Cardiac muscle cell (in vitro differentiated cells and primary cell): ENCODE data around the gene NIPAL1. TPM values are rescaled to one million over a fixed set of nuclear protein-coding genes. Genes with fewer than 3 reads are reported as not detected.

Source experiments
- DNase-seq, 2 donors: peaks; one replicate each; pipeline versions ENCODE4 v3.0.0 to v3.0.0-alpha.2; 2010 to 2017; ENCODE audit warnings: low read depth in 1 of 2, low spot score in 1 of 2
- H3K27ac ChIP-seq: fragments of 200-600 bp; sonication (generic); 2 replicates; pipeline ENCODE4 v1.5.1; 2016
- H3K27me3 ChIP-seq: fragments of 200-600 bp; sonication (generic); 2 replicates; pipeline ENCODE4 v1.6.0; 2016; ENCODE audit warnings: control low read depth
- H3K36me3 ChIP-seq: fragments of 200-600 bp; sonication (generic); 2 replicates; pipeline ENCODE4 v1.5.1; 2016; ENCODE audit warnings: control low read depth
- H3K4me1 ChIP-seq: fragments of 200-600 bp; sonication (generic); 2 replicates; pipeline ENCODE4 v1.8.1; 2017; ENCODE audit warnings: low read depth, mild to moderate bottlenecking, mixed run types
- H3K4me3 ChIP-seq: fragments of 200-600 bp; sonication (generic); 2 replicates; pipeline ENCODE4 v1.5.1; 2016; ENCODE audit warnings: mild to moderate bottlenecking
- H3K9me3 ChIP-seq: fragments of 200-600 bp; sonication (generic); 2 replicates; pipeline ENCODE4 v1.5.1; 2017; ENCODE audit warnings: low read depth, mild to moderate bottlenecking, control low read depth
- CTCF ChIP-seq: IDR thresholded peaks from 2 replicates; pipeline ENCODE4 v1.5.1; 2012; ENCODE audit warnings: low read depth, mild to moderate bottlenecking, low read length
- polyA plus RNA-seq: library from polyadenylated mRNA; unstranded; fragments of >200 nt; fragmentation: Nextera tagmentation; extraction: Ambion mirVana; gene quantifications from 2 replicates; pipeline ENCODE4 v1.2.1, GENCODE V29; 2016
- total RNA-seq: library from RNA; depleted of rRNA; stranded (reverse); fragments of >200 nt; gene quantifications from 2 replicates; pipeline ENCODE4 v1.2.3, GENCODE V29; 2016

Gene NIPAL1
- total and polyA plus RNA-seq, 2 experiments from 2014 or later = 2.1 to 8.5 TPM

GRCh38 chr4:48078862-48079655, 62.5 kb downstream of the NIPAL1 start:
- H3K27me3 ChIP-seq = no peaks in the 10 kb centered on the region
- H3K4me1 ChIP-seq = peaks cover 6% of the 10 kb centered on the region
- DNase-seq = no peak
- H3K9me3 ChIP-seq = no peaks in the 10 kb centered on the region
- H3K4me3 ChIP-seq = no peak overlapping the region
- no peak overlapping the region for H3K27ac ChIP-seq
- TF ChIP-seq CTCF = no peak
- H3K36me3 ChIP-seq = no peaks in the 10 kb centered on the region

GRCh38 chr4:48079972-48080391, 63.4 kb downstream of the NIPAL1 start:
- H3K4me3 ChIP-seq = no peak overlapping the region
- DNase-seq = no peak

GRCh38 chr4:48081196-48081595, 64.6 kb downstream of the NIPAL1 start:
- H3K36me3 ChIP-seq = no peaks in the 10 kb centered on the region
- DNase-seq = peak in 1 of 2 donors; percentile 11

More at GRCh38 chr4:48079972-48080391, 63.4 kb downstream of the NIPAL1 start:
- Histone ChIP-seq H3K9me3 (no peaks in the 10 kb centered on the region), H3K27me3 (no peaks in the 10 kb centered on the region), H3K36me3 (no peaks in the 10 kb centered on the region), H3K4me1 (peaks cover 6% of the 10 kb centered on the region), H3K27ac (no peak overlapping the region)
- no peak for TF ChIP-seq CTCF

GRCh38 chr4:48082956-48083355, 66.4 kb downstream of the NIPAL1 start:
- Histone ChIP-seq H3K36me3 (no peaks in the 10 kb centered on the region), H3K4me3 (no peak overlapping the region), H3K27ac (no peak overlapping the region), H3K9me3 (no peaks in the 10 kb centered on the region), H3K4me1 (peaks cover 6% of the 10 kb centered on the region), H3K27me3 (no peaks in the 10 kb centered on the region)
- DNase-seq = no peak
- no peak for TF ChIP-seq CTCF

More at GRCh38 chr4:48081196-48081595, 64.6 kb downstream of the NIPAL1 start:
- Histone ChIP-seq H3K4me1 (peaks cover 6% of the 10 kb centered on the region), H3K4me3 (no peak overlapping the region), H3K9me3 (no peaks in the 10 kb centered on the region), H3K27ac (no peak overlapping the region), H3K27me3 (no peaks in the 10 kb centered on the region)
- no peak for TF ChIP-seq CTCF

GRCh38 chr4:48085821-48086589, 69.4 kb downstream of the NIPAL1 start:
- Histone ChIP-seq H3K27ac (no peak overlapping the region), H3K4me3 (no peak overlapping the region), H3K4me1 (no peaks in the 10 kb centered on the region), H3K36me3 (no peaks in the 10 kb centered on the region), H3K9me3 (no peaks in the 10 kb centered on the region), H3K27me3 (no peaks in the 10 kb centered on the region)
- no peak for DNase-seq
- TF ChIP-seq CTCF = no peak

Other genes with a start within 250 kb of the NIPAL1 start
- 118 and 169 TPM in 2 replicates for gene CORIN, start 178.7 kb upstream of the NIPAL1 start, total RNA-seq
- gene CORIN, start 178.7 kb upstream of the NIPAL1 start, polyA plus RNA-seq = 110 and 168 TPM in 2 replicates
- 7.4 and 14.4 TPM in 2 replicates for gene NFXL1, start 102.2 kb upstream of the NIPAL1 start, total RNA-seq
- gene NFXL1, start 102.2 kb upstream of the NIPAL1 start, polyA plus RNA-seq = 8.6 and 17.0 TPM in 2 replicates
- gene CNGA1, start 91 bp upstream of the NIPAL1 start, total RNA-seq = 1.9 TPM in 1 of 2 replicates, not detected in the other
- 0.54 and 2.2 TPM in 2 replicates for gene CNGA1, start 91 bp upstream of the NIPAL1 start, polyA plus RNA-seq
- 0.67 and 0.83 TPM in 2 replicates for gene TXK, start 117.5 kb downstream of the NIPAL1 start, total RNA-seq
- gene TXK, start 117.5 kb downstream of the NIPAL1 start, polyA plus RNA-seq = 0.93 TPM in 1 of 2 replicates, not detected in the other